H1 (cell line): ENCODE measurements around the gene STRADB. TPM values are rescaled to one million over a fixed set of nuclear protein-coding genes. Genes with fewer than 3 reads are reported as not detected.

ENCODE experiments used
- JUN ChIP-seq: IDR thresholded peaks from 2 replicates; pipeline ENCODE4 v1.6.1; 2011; ENCODE audit warnings: low read depth, mild to moderate bottlenecking, improper control_type of control experiment, low read length
- MAFK ChIP-seq: IDR thresholded peaks from 2 replicates; pipeline ENCODE4 v1.6.1; 2012; ENCODE audit warnings: low read depth, mild to moderate bottlenecking, improper control_type of control experiment, low read length
- SAP30 ChIP-seq: fragments of 300-600 bp; sonication (generic); IDR thresholded peaks from 2 replicates; pipeline ENCODE4 v1.7.1; 2012; ENCODE audit warnings: low read length, moderate library complexity, mild to moderate bottlenecking, inconsistent platforms; ENCODE audit not compliant: insufficient read depth, insufficient replicate concordance
- TAF1 ChIP-seq: IDR thresholded peaks from 2 replicates; pipeline ENCODE4 v1.6.1; 2011; ENCODE audit warnings: mild to moderate bottlenecking, low read depth, low read length
- polyA plus RNA-seq, 7 experiments: library from polyadenylated mRNA; depleted of rRNA in 3 of 7; stranded (reverse) in 5 of 7; unstranded in 2 of 7; fragments of >200 nt in 5 of 7; fragments of 200-250 nt in 2 of 7; gene quantifications; 1 replicate in 5 of 7; 2 replicates in 1 of 7; 4 replicates in 1 of 7; pipeline versions ENCODE4 v1.2.1 to v1.2.3, GENCODE V29; 2011 to 2013; ENCODE audit warnings: missing spikeins in 2 of 7, mixed read lengths in 2 of 7
- total RNA-seq: library from RNA; stranded (reverse); fragmentation: NEBNext Ultra II Directional; extraction: Animal tissue kit (Norgen Biotek cat#: 25700); gene quantifications from 2 replicates; pipeline ENCODE4 v1.2.1, GENCODE V29; 2021

The STRADB gene
- total and polyA plus RNA-seq, 2 of the 8 experiments (the other 6 are each of a cell fraction or from before 2014, with no cell fraction given) = 20.9 to 34.9 TPM

DNA sequence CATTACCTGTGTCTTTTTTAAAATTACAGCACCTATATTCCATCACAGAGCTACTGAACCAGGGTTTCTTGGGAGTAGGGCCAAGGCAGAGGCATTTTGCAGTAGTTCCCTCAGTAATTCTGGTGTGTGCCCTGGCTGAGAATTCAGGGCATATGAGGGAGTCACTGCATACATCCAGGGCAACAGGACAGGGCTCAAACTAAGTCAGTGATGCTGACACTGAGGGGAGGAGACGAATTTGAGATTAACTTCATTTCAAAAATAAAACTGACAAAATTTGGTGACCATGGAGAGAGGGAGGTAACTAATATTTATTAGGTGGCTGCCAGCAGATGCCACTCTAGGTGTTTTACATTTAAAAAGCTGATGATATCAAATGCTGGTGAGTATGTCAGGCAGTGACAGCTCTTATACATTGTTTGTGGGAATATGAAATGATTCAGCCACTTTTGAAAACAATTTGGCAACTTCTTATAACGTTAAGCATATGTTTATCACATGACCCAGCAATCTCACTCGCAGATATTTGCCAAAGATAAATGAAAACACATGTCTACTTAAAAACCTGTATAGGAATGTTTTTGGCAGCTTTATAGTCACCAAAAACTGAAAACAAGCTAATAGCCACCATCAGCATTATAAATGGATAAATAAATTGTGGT lies 20.3 kb downstream of the STRADB start (continued):
- no peak for TF ChIP-seq JUN
- no peak for TF ChIP-seq TAF1
- TF ChIP-seq SAP30 = no peak
- TF ChIP-seq MAFK = no peak
- TF ChIP-seq, all 59 proteins: peak for 0
